HEK293 (cell line): Measurements from ENCODE around the gene SOX6.
A peak's percentile ranks its signal among the peaks of the same experiment; 100 is the strongest.

Experiments
- CTCF ChIA-PET: fragments of 350-600 bp; formaldehyde crosslinking; extraction: SDS; loops from one replicate; lab custom pipeline; 2021; ENCODE audit warnings: antibody characterized with exemption; lab: Yijun Ruan, JAX
- POLR2A ChIA-PET: fragments of 300-600 bp; formaldehyde crosslinking; extraction: SDS; loops from one replicate; lab custom pipeline; 2020; ENCODE audit warnings: antibody characterized with exemption, inconsistent platforms; lab: Yijun Ruan, JAX
- H3K27ac ChIP-seq: fragments of 200-500 bp; sonication (Bioruptor generic); 2 replicates; pipeline ENCODE4 v1.5.1; 2014; ENCODE audit warnings: low read depth, low read length, control low read depth, inconsistent platforms; ENCODE audit errors: extremely low read depth
- H3K36me3 ChIP-seq, 2 experiments: fragments of 200-500 bp in 1 of 2; sonication (Bioruptor generic) in 1 of 2; 1 replicate in 1 of 2; 2 replicates in 1 of 2; pipeline ENCODE4 v1.5.1; 2014 to 2017; ENCODE audit warnings: inconsistent platforms in 2 of 2, low read length in 2 of 2; ENCODE audit not compliant: control insufficient read depth in 2 of 2, insufficient read depth in 1 of 2
- H3K4me1 ChIP-seq: fragments of 200-500 bp; sonication (Bioruptor generic); 2 replicates; pipeline ENCODE4 v1.5.1; 2014; ENCODE audit warnings: mild to moderate bottlenecking, low read length, inconsistent platforms; ENCODE audit not compliant: control insufficient read depth, insufficient read depth
- H3K4me3 ChIP-seq: 2 replicates; pipeline ENCODE4 v1.5.1; 2011; ENCODE audit warnings: low read depth, mild to moderate bottlenecking, control low read depth, low read length, moderate library complexity
- H3K9me3 ChIP-seq: fragments of 200-500 bp; sonication (Bioruptor generic); 2 replicates; pipeline ENCODE4 v1.5.1; 2014; ENCODE audit warnings: low read depth, low read length, inconsistent platforms; ENCODE audit not compliant: control insufficient read depth, insufficient read depth
- GLI2 ChIP-seq: fragments of 450-650 bp; formaldehyde crosslinking; IDR thresholded peaks from 2 replicates; pipeline ENCODE4; 2017; ENCODE audit warnings: missing biosample characterization, missing genetic modification characterization, low read depth, borderline replicate concordance
- KLF9 ChIP-seq: fragments of 450-650 bp; formaldehyde crosslinking; IDR thresholded peaks from 2 replicates; pipeline ENCODE4 v1.5.1; 2016; ENCODE audit warnings: missing biosample characterization, missing genetic modification characterization, low read depth
- ZIC2 ChIP-seq: fragments of 450-650 bp; formaldehyde crosslinking; IDR thresholded peaks from 2 replicates; pipeline ENCODE4 v1.5.1; 2016; ENCODE audit warnings: missing biosample characterization, missing genetic modification characterization
- ZNF16 ChIP-seq: fragments of 450-650 bp; formaldehyde crosslinking; IDR thresholded peaks from 2 replicates; pipeline ENCODE4 v1.5.1; 2016; ENCODE audit warnings: low read depth, missing biosample characterization, missing genetic modification characterization
- ZNF426 ChIP-seq: fragments of 450-650 bp; formaldehyde crosslinking; IDR thresholded peaks from 2 replicates; pipeline ENCODE4 v1.5.1; 2017; ENCODE audit warnings: missing biosample characterization, missing genetic modification characterization, mild to moderate bottlenecking, inconsistent platforms, moderate library complexity
- ZNF549 ChIP-seq: fragments of 450-650 bp; IDR thresholded peaks from 2 replicates; pipeline ENCODE4 v1.5.1; 2018; ENCODE audit warnings: missing biosample characterization, missing genetic modification characterization, mild to moderate bottlenecking, inconsistent platforms, moderate library complexity
- ZNF654 ChIP-seq: fragments of 450-650 bp; formaldehyde crosslinking; IDR thresholded peaks from 2 replicates; pipeline ENCODE4 v1.5.1; 2016; ENCODE audit warnings: low read depth, missing biosample characterization, missing genetic modification characterization
- ZNF701 ChIP-seq: fragments of 450-650 bp; formaldehyde crosslinking; IDR thresholded peaks from 2 replicates; pipeline ENCODE4 v1.5.1; 2016; ENCODE audit warnings: missing biosample characterization, missing genetic modification characterization
- ZNF776 ChIP-seq: fragments of 450-650 bp; formaldehyde crosslinking; IDR thresholded peaks from 2 replicates; pipeline ENCODE4 v1.5.0; 2017; ENCODE audit warnings: missing biosample characterization, missing genetic modification characterization, borderline replicate concordance
- ZNF792 ChIP-seq: fragments of 450-650 bp; formaldehyde crosslinking; IDR thresholded peaks from 2 replicates; pipeline ENCODE4 v1.5.1; 2016; ENCODE audit warnings: missing biosample characterization, missing genetic modification characterization
- ZSCAN16 ChIP-seq: fragments of 450-650 bp; formaldehyde crosslinking; IDR thresholded peaks from 2 replicates; pipeline ENCODE4 v1.5.1; 2016; ENCODE audit warnings: missing biosample characterization, missing genetic modification characterization
- ZSCAN5A ChIP-seq: fragments of 450-650 bp; formaldehyde crosslinking; IDR thresholded peaks from 2 replicates; pipeline ENCODE4 v1.5.1; 2016; ENCODE audit warnings: missing biosample characterization, missing genetic modification characterization
- TF ChIP-seq, protein P1 (sequence below): fragments of 450-650 bp; formaldehyde crosslinking; IDR thresholded peaks from 2 replicates; pipeline ENCODE4 v1.5.1; 2017; ENCODE audit warnings: missing biosample characterization, missing genetic modification characterization
- TF ChIP-seq, protein P2 (sequence below): fragments of 450-650 bp; formaldehyde crosslinking; IDR thresholded peaks from 2 replicates; pipeline ENCODE4 v1.5.1; 2016; ENCODE audit warnings: missing biosample characterization, missing genetic modification characterization
- TF ChIP-seq, protein P3 (sequence below): fragments of 450-650 bp; formaldehyde crosslinking; IDR thresholded peaks from 2 replicates; pipeline ENCODE4 v1.5.1; 2017; ENCODE audit warnings: missing biosample characterization, missing genetic modification characterization

Gene SOX6

DNA sequence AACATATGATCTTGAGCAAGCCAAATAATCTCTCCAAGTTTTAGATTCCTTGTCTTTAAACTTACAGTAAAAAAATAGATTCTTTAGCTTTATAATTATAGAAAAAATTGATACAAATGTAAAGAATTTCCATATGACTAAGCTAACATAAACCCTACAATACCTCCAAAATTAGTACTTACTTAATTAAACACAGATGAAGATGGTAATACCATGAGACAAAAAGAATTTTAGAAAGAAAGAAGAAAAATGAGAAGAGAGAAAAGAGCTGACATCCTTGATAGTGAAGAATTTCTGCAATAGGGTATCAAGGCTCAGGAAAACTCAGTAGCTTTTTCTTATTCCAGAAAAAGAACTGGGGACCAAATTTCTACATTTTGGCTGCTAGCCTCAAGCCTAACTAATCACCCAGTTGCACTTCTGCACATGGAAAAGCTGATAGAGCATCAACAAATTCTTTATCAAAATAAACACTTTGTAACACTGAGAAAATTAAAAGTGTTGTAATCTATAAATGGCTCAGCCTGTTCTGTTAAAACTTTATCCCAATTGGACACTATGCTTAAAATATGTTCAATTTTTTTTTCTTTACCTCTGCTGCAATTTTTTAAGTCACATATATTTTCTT, 24.7 kb upstream of the SOX6 start:
- Histone ChIP-seq H3K9me3 (no peaks in the 10 kb centered on the region), H3K27ac (no peak overlapping the region), H3K36me3 (no peaks in the 10 kb centered on the region), H3K4me3 (no peak overlapping the region), H3K4me1 (no peaks in the 10 kb centered on the region)
- TF ChIP-seq, protein P1, sequence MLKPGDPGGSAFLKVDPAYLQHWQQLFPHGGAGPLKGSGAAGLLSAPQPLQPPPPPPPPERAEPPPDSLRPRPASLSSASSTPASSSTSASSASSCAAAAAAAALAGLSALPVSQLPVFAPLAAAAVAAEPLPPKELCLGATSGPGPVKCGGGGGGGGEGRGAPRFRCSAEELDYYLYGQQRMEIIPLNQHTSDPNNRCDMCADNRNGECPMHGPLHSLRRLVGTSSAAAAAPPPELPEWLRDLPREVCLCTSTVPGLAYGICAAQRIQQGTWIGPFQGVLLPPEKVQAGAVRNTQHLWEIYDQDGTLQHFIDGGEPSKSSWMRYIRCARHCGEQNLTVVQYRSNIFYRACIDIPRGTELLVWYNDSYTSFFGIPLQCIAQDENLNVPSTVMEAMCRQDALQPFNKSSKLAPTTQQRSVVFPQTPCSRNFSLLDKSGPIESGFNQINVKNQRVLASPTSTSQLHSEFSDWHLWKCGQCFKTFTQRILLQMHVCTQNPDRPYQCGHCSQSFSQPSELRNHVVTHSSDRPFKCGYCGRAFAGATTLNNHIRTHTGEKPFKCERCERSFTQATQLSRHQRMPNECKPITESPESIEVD (tag by site-specific recombination) = 0 out of 2 replicates have a peak, but pooled peaks have one; percentile 11
- no peak for TF ChIP-seq ZNF701 (tag by site-specific recombination)
- POLR2A ChIA-PET = no interaction called here
- CTCF ChIA-PET = interaction anchor here (0.6 to 1.1 kb wide), 2 partner anchors 11 to 198 kb away, joined by 3 read pairs; no protein-coding TSS in a partner anchor

DNA sequence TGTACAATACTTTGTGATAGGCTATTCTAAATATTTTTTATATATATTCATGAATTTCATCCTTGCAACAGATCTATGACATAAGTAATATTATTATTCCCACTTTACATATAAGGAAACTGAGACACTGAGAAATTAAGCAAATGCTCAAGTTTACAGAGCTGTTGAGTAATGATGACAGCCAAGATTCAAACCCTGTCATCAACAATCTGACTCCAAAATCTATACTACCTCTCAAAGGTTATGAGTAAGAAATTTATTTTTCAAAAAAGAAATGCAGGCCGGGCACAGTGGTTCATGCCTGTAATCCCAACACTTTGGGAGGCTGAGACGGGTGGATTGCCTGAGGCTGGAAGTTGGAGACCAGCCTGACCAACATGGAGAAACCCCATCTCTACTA, 22.6 kb upstream of the SOX6 start:
- Histone ChIP-seq H3K4me1 (no peaks in the 10 kb centered on the region), H3K27ac (no peak overlapping the region), H3K9me3 (no peaks in the 10 kb centered on the region), H3K4me3 (no peak overlapping the region), H3K36me3 (no peaks in the 10 kb centered on the region)
- ChIA-PET CTCF (no interaction called here), POLR2A (no interaction called here)
- TF ChIP-seq, protein P2, sequence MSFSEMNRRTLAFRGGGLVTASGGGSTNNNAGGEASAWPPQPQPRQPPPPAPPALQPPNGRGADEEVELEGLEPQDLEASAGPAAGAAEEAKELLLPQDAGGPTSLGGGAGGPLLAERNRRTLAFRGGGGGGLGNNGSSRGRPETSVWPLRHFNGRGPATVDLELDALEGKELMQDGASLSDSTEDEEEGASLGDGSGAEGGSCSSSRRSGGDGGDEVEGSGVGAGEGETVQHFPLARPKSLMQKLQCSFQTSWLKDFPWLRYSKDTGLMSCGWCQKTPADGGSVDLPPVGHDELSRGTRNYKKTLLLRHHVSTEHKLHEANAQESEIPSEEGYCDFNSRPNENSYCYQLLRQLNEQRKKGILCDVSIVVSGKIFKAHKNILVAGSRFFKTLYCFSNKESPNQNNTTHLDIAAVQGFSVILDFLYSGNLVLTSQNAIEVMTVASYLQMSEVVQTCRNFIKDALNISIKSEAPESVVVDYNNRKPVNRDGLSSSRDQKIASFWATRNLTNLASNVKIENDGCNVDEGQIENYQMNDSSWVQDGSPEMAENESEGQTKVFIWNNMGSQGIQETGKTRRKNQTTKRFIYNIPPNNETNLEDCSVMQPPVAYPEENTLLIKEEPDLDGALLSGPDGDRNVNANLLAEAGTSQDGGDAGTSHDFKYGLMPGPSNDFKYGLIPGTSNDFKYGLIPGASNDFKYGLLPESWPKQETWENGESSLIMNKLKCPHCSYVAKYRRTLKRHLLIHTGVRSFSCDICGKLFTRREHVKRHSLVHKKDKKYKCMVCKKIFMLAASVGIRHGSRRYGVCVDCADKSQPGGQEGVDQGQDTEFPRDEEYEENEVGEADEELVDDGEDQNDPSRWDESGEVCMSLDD (tag by site-specific recombination) = no peak
- TF ChIP-seq ZNF776 (tag by site-specific recombination) (no peak), GLI2 (tag by site-specific recombination) (no peak), ZNF654 (tag by site-specific recombination) (no peak), ZSCAN5A (tag by site-specific recombination) (no peak), ZNF426 (tag by site-specific recombination) (no peak), KLF9 (tag by site-specific recombination) (no peak), ZSCAN16 (tag by site-specific recombination) (no peak), ZNF16 (tag by site-specific recombination) (no peak), ZIC2 (tag by site-specific recombination) (no peak), ZNF792 (tag by site-specific recombination) (no peak), ZNF549 (tag by site-specific recombination) (no peak)
- TF ChIP-seq, protein P3, sequence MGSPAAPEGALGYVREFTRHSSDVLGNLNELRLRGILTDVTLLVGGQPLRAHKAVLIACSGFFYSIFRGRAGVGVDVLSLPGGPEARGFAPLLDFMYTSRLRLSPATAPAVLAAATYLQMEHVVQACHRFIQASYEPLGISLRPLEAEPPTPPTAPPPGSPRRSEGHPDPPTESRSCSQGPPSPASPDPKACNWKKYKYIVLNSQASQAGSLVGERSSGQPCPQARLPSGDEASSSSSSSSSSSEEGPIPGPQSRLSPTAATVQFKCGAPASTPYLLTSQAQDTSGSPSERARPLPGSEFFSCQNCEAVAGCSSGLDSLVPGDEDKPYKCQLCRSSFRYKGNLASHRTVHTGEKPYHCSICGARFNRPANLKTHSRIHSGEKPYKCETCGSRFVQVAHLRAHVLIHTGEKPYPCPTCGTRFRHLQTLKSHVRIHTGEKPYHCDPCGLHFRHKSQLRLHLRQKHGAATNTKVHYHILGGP (tag by site-specific recombination) = no peak
